MG63 (cell line): ENCODE measurements around the gene SLC12A7. TPM values are rescaled to one million over a fixed set of nuclear protein-coding genes. Genes with fewer than 3 reads are reported as not detected.

Source experiments
- DNase-seq: peaks from one replicate; pipeline ENCODE4 v3.0.0-alpha.2; 2020
- H3K27me3 ChIP-seq: fragments of 250-450 bp; sonication (Bioruptor Pico); 2 replicates; pipeline ENCODE4 v1.5.1; 2020; ENCODE audit warnings: mild to moderate bottlenecking, moderate library complexity
- H3K36me3 ChIP-seq: fragments of 250-450 bp; sonication (Bioruptor Pico); 2 replicates; pipeline ENCODE4 v1.5.1; 2020; ENCODE audit warnings: mild to moderate bottlenecking, moderate library complexity
- H3K4me3 ChIP-seq: fragments of 250-450 bp; sonication (Bioruptor Pico); 2 replicates; pipeline ENCODE4 v1.5.1; 2020; ENCODE audit warnings: mild to moderate bottlenecking, moderate library complexity
- H3K9me3 ChIP-seq: fragments of 250-450 bp; sonication (Bioruptor Pico); 2 replicates; pipeline ENCODE4 v1.5.1; 2020; ENCODE audit warnings: mild to moderate bottlenecking, moderate library complexity
- total RNA-seq: library from RNA; depleted of rRNA; stranded (reverse); fragments of >200 nt; shearing (Covaris generic); gene quantifications from 2 replicates; pipeline ENCODE4 v1.2.3, GENCODE V29; 2014; ENCODE audit warnings: low replicate concordance

The SLC12A7 gene
- total RNA-seq, 1 experiment from 2014 or later: 39.7 TPM

- no peak for DNase-seq
- no peaks in the 10 kb centered on the region for H3K9me3 ChIP-seq
- peaks cover 7% of the 10 kb centered on the region; the same call in 1 of the 2 replicates for H3K27me3 ChIP-seq
- H3K4me3 ChIP-seq: no peak overlapping the region
- H3K36me3 ChIP-seq: peaks cover 9% of the 10 kb centered on the region
Measured at GRCh38 chr5:1013238-1013947, 98.5 kb downstream of the SLC12A7 start.

- H3K4me3 ChIP-seq: no peak overlapping the region
- H3K36me3 ChIP-seq: peaks cover 7% of the 10 kb centered on the region
- no peak for DNase-seq
- H3K27me3 ChIP-seq: peaks cover 13% of the 10 kb centered on the region
- no peaks in the 10 kb centered on the region for H3K9me3 ChIP-seq
Measured at GRCh38 chr5:1012900-1013237, 99.0 kb downstream of the SLC12A7 start.

GRCh38 chr5:1012313-1012841, 99.5 kb downstream of the SLC12A7 start:
- Histone ChIP-seq H3K4me3 (no peak overlapping the region), H3K9me3 (no peaks in the 10 kb centered on the region), H3K36me3 (peaks cover 7% of the 10 kb centered on the region), H3K27me3 (peaks cover 16% of the 10 kb centered on the region)
- DNase-seq: no peak

- H3K36me3 ChIP-seq: peaks cover 3% of the 10 kb centered on the region; the same call in 1 of the 2 replicates
- no peaks in the 10 kb centered on the region for H3K9me3 ChIP-seq
- H3K27me3 ChIP-seq: peaks cover 16% of the 10 kb centered on the region
- DNase-seq: peak; percentile 0
- H3K4me3 ChIP-seq: no peak overlapping the region
Measured at GRCh38 chr5:1011741-1012312, 100.0 kb downstream of the SLC12A7 start.

- peak; percentile 25 for DNase-seq
- Histone ChIP-seq H3K36me3 (peaks cover 3% of the 10 kb centered on the region; the same call in 1 of the 2 replicates), H3K27me3 (peaks cover 16% of the 10 kb centered on the region), H3K9me3 (no peaks in the 10 kb centered on the region), H3K4me3 (no peak overlapping the region)
Measured at GRCh38 chr5:1011226-1011631, 100.6 kb downstream of the SLC12A7 start.

- Histone ChIP-seq H3K27me3 (peaks cover 16% of the 10 kb centered on the region), H3K9me3 (no peaks in the 10 kb centered on the region), H3K36me3 (peaks cover 3% of the 10 kb centered on the region; the same call in 1 of the 2 replicates), H3K4me3 (no peak overlapping the region)
- DNase-seq: peak; percentile 13
Measured at GRCh38 chr5:1010641-1011046, 101.2 kb downstream of the SLC12A7 start.

- Histone ChIP-seq H3K9me3 (no peaks in the 10 kb centered on the region), H3K27me3 (peaks cover 16% of the 10 kb centered on the region), H3K4me3 (peak overlapping the region; percentile 43), H3K36me3 (peaks cover 3% of the 10 kb centered on the region; the same call in 1 of the 2 replicates)
- DNase-seq: peak; percentile 33
Measured at GRCh38 chr5:1010181-1010510, 101.7 kb downstream of the SLC12A7 start.

GRCh38 chr5:1009359-1010180, 102.3 kb downstream of the SLC12A7 start:
- peak; percentile 13 for DNase-seq
- peaks cover 3% of the 10 kb centered on the region; the same call in 1 of the 2 replicates for H3K36me3 ChIP-seq
- no peaks in the 10 kb centered on the region for H3K9me3 ChIP-seq
- peaks cover 16% of the 10 kb centered on the region for H3K27me3 ChIP-seq
- peak overlapping the region; percentile 43 for H3K4me3 ChIP-seq

GRCh38 chr5:1008451-1009358, 103.2 kb downstream of the SLC12A7 start, which contains the start of gene NKD2:
NKD2 (plus strand) TSS chr5:1008802; CDS start chr5:1009058, 256 bp downstream.
- peak; percentile 53 for DNase-seq
- peaks cover 3% of the 10 kb centered on the region; the same call in 1 of the 2 replicates for H3K36me3 ChIP-seq
- H3K27me3 ChIP-seq: peaks cover 16% of the 10 kb centered on the region
- no peaks in the 10 kb centered on the region for H3K9me3 ChIP-seq
- peak within 1 kb of the TSS; percentile 43 for H3K4me3 ChIP-seq

- Histone ChIP-seq H3K4me3 (no peak overlapping the region; the same call in 1 of the 2 replicates), H3K36me3 (peaks cover 3% of the 10 kb centered on the region; the same call in 1 of the 2 replicates), H3K9me3 (no peaks in the 10 kb centered on the region), H3K27me3 (peaks cover 16% of the 10 kb centered on the region)
- DNase-seq: peak; percentile 6
Measured at GRCh38 chr5:1007681-1008450, 104.0 kb downstream of the SLC12A7 start.

- DNase-seq: peak; percentile 4
- Histone ChIP-seq H3K36me3 (peaks cover 3% of the 10 kb centered on the region; the same call in 1 of the 2 replicates), H3K4me3 (no peak overlapping the region), H3K27me3 (peaks cover 16% of the 10 kb centered on the region), H3K9me3 (no peaks in the 10 kb centered on the region)
Measured at GRCh38 chr5:1007221-1007680, 104.6 kb downstream of the SLC12A7 start.

- peak; percentile 0 for DNase-seq
- peaks cover 3% of the 10 kb centered on the region; the same call in 1 of the 2 replicates for H3K36me3 ChIP-seq
- H3K27me3 ChIP-seq: peaks cover 16% of the 10 kb centered on the region
- no peaks in the 10 kb centered on the region for H3K9me3 ChIP-seq
- H3K4me3 ChIP-seq: no peak overlapping the region
Measured at GRCh38 chr5:1006656-1007071, 105.2 kb downstream of the SLC12A7 start.

- H3K36me3 ChIP-seq: no peaks in the 10 kb centered on the region
- no peaks in the 10 kb centered on the region for H3K9me3 ChIP-seq
- peaks cover 16% of the 10 kb centered on the region for H3K27me3 ChIP-seq
- DNase-seq: peak; percentile 1
- H3K4me3 ChIP-seq: no peak overlapping the region
Measured at GRCh38 chr5:1005904-1006655, 105.8 kb downstream of the SLC12A7 start.

GRCh38 chr5:1005249-1005851, 106.5 kb downstream of the SLC12A7 start:
- no peaks in the 10 kb centered on the region for H3K36me3 ChIP-seq
- DNase-seq: no peak
- no peak overlapping the region for H3K4me3 ChIP-seq
- H3K27me3 ChIP-seq: peaks cover 16% of the 10 kb centered on the region
- no peaks in the 10 kb centered on the region for H3K9me3 ChIP-seq
